Islet of Langerhans (tissue), 1 donor: Measurements from ENCODE around the gene CALM3.

Source experiments
- FAIRE-seq: peaks from one replicate; lab custom pipeline; 2011; peaks lifted over from hg19 to GRCh38; lab: Jason Lieb, UNC

Gene CALM3

GRCh38 chr19:46600384-46601317 is 479 bp upstream of the CALM3 start:
- FAIRE-seq = peak; percentile 41

GRCh38 chr19:46602392-46603194 is 1.5 kb downstream of the CALM3 start:
- FAIRE-seq = no peak

GRCh38 chr19:46603195-46603637 is 2.1 kb downstream of the CALM3 start:
- no peak for FAIRE-seq

- FAIRE-seq = no peak
These were observed 2.7 kb downstream of the CALM3 start for GRCh38 chr19:46603752-46604231.

GRCh38 chr19:46604781-46605355 is 3.7 kb downstream of the CALM3 start:
- FAIRE-seq = no peak

- FAIRE-seq = no peak
These were observed 4.3 kb downstream of the CALM3 start for GRCh38 chr19:46605356-46605821.

GRCh38 chr19:46606019-46606418 is 4.9 kb downstream of the CALM3 start:
- no peak for FAIRE-seq

GRCh38 chr19:46606681-46607447 is 5.7 kb downstream of the CALM3 start:
- no peak for FAIRE-seq

- FAIRE-seq = no peak
These were observed 6.3 kb downstream of the CALM3 start for GRCh38 chr19:46607448-46607841.

GRCh38 chr19:46608178-46608577 is 7.0 kb downstream of the CALM3 start:
- no peak for FAIRE-seq

- no peak for FAIRE-seq
These were observed 7.6 kb downstream of the CALM3 start for GRCh38 chr19:46608581-46609345.

GRCh38 chr19:46609511-46610412 is 8.6 kb downstream of the CALM3 start:
- FAIRE-seq = no peak

- no peak for FAIRE-seq
These were observed 9.3 kb downstream of the CALM3 start for GRCh38 chr19:46610413-46610775.

- FAIRE-seq = no peak
These were observed 10.0 kb downstream of the CALM3 start for GRCh38 chr19:46610851-46611770.

GRCh38 chr19:46611776-46612175 is 10.6 kb downstream of the CALM3 start:
- FAIRE-seq = no peak

GRCh38 chr19:46613525-46613924 is 12.4 kb downstream of the CALM3 start:
- no peak for FAIRE-seq

- no peak for FAIRE-seq
These were observed 13.1 kb downstream of the CALM3 start for GRCh38 chr19:46614114-46614722.

GRCh38 chr19:46615966-46616365 is 14.8 kb downstream of the CALM3 start:
- FAIRE-seq = no peak
